ENCODE measurements around the gene NEK9.

NEK9 gene

GRCh38 chr14:75064205-75064567 lies 62.7 kb downstream of the NEK9 start:
- DNase-seq (no peak), ATAC-seq (no peak)

- ATAC-seq (peak; percentile 99), DNase-seq (peak; percentile 94)
These were observed 63.2 kb downstream of the NEK9 start, which contains the start of gene ACYP1 for GRCh38 chr14:75063491-75064204. ACYP1 (minus strand) TSS chr14:75064024; CDS start chr14:75063553, 471 bp downstream.

DNA sequence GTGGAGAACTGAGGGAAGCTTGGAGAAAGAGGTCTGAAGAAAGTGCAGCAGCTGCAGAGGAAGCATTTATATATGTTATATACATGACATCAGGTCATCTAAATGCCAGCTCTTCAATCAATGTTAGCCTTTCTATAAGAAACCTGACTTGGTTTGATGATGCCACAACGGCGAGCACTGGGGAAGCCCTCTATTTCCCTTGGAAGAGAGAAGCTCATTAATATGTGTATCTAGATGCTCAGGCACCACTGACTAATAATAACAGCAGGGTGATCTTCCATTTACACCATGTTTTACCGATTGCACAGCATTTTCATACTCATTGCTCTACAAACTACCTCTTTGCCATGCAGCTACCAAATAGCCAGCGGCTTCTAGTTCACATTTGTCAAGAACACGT lies 63.8 kb downstream of the NEK9 start:
- ATAC-seq (peak; percentile 14), DNase-seq (no peak)

GRCh38 chr14:75060420-75060819 lies 66.4 kb downstream of the NEK9 start:
- ATAC-seq (no peak), DNase-seq (no peak)

DNA sequence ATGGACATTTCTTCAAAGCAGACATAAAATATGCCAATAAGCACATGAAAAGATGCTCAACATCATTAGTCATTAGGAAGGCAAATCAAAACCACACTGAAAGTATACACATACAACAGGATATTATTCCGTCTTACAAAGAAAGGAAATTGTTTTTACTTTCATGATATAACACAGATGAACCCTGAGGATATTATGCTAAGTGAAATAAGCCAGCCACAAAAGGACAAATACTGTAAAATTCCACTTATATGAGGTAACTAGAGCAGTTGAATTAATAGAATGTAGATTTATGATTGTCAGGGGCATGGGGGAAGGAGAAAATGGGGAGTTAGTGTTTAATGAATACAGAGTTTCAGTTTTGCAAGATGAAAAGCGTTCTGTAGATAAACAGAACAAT lies 67.2 kb downstream of the NEK9 start:
- DNase-seq (no peak), ATAC-seq (no peak)

GRCh38 chr14:75054421-75054820 lies 72.4 kb downstream of the NEK9 start:
- DNase-seq (no peak), ATAC-seq (no peak)

DNA sequence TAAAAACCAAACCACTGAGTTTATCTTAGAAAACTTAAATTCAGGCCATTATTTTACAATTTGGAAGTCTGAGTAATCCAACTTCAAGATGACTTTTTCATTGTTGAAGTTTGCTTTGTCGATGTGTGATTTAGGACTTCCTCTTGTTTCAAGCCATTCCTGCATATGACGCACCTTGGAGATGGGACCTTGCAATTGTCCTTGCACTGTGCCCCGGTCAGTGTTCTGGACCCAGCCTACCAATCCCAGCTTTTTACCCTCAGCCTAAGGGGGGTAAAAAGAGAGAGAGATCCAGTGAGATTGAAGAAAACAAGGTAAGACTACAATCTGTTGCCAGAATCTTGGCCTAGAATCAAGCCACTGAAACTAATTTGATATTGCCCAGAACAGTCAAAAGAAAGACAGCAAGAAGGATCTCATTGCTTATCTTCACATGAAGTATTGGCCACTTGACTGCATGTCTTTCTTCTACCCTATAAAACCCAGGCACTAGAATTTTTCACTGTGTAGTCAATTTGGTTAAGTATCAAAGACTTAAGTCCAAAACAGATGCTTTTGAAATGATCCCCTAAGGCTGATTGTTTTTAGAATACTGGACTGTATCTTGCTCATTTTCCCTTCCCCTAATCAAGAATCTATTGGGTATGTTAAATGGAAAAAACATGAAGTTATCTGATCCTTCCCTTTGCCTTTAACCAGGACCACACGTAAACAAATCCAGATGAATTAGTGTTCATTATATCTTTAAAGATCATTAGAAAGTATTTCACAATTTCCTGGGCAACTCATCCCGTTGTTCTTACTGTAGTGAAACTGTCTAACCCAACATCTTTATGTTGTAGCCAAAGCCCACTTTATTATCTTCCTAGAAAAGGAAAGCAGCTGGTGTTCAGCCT lies 73.2 kb downstream of the NEK9 start:
- DNase-seq (no peak), ATAC-seq (no peak)

DNA sequence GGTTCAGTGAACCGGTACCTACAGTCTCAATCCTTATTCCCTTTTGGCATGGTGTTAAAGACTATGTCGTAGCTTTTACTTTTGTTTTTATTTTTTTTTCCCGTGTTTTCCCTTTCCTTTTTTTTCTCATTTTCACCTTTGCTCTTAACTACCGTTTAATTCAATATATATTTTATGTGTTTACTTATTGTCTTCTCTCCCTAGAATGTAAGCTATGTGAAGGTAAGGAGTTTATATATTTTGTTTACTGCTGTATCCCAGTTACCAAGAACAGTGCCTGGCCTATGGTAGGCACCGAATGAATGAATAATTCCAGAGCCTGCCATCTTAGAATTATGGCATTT lies 75.3 kb downstream of the NEK9 start:
- ATAC-seq = no peak

GRCh38 chr14:75050852-75051555 lies 75.8 kb downstream of the NEK9 start, which contains the start of gene MLH3:
MLH3 (minus strand) TSS chr14:75051467; CDS start chr14:75049655, 1,812 bp downstream.
- peak; percentile 52 for ATAC-seq
- peak; percentile 84 for DNase-seq

More for the DNA sequence above, 75.3 kb downstream of the NEK9 start:
- no peak for DNase-seq

- ATAC-seq = no peak
- no peak for DNase-seq
These were observed 77.1 kb downstream of the NEK9 start for GRCh38 chr14:75049731-75050201.

DNA sequence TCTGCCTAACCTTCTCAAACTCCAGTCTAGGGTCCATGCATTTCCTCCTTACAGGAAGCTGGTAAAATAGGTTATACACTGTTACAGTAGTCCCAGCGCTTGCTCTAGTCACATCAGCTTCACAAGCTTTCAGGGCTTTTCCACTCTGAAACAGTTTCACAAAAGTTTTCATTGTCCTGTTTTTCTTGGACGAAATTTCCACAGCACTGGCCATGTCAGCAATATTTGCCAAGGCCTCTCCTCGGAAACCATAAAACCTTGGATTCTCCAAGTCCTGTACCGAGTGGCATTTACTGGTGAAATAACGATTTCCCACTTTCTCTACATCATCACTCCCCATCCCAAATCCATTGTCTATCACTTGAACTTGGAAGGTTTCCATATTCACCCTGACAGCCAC lies 77.7 kb downstream of the NEK9 start:
- DNase-seq = no peak
- ATAC-seq = no peak

DNA sequence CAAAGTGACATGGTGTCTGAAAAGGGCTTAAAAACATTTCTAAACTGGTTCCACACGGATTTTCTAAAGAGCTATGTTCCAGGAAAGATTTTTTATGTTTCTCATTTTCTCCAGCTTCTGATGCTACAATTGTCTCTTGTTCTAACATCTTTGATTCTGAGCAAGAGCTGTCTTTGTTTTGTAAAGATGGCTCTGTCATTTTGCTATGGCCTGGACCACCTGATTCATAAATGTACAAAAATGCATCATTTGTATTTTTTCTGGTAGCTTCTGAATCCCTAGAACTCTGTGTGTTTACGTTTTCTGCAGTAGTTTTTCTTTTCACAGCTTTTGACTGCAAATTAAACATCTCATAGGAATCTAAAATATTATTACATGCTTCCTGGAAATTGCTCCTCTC lies 78.7 kb downstream of the NEK9 start:
- ATAC-seq (no peak), DNase-seq (no peak)

DNA sequence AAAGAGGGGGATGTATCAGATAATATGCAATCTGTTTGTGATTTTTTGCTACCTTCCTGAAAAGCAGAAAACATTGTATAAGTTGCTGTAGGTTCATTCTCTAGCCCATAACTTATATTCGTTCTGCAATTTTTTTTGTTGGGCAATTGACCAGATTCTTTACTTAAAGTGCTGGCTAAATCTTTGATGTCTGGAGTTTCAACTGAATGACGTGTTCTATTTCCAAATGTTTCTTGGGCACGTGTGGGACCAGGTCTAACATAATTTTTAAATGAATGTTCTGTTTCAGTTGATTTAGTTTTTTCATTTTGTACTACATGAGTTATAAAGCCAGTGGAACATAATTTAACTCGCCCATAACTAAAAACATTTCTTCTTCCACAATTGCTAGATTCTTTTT lies 79.3 kb downstream of the NEK9 start:
- DNase-seq (no peak), ATAC-seq (no peak)

GRCh38 chr14:75046899-75047298 lies 79.9 kb downstream of the NEK9 start:
- DNase-seq (no peak), ATAC-seq (peak; percentile 78)

GRCh38 chr14:75046275-75046674 lies 80.6 kb downstream of the NEK9 start:
- DNase-seq (no peak), ATAC-seq (no peak)

DNA sequence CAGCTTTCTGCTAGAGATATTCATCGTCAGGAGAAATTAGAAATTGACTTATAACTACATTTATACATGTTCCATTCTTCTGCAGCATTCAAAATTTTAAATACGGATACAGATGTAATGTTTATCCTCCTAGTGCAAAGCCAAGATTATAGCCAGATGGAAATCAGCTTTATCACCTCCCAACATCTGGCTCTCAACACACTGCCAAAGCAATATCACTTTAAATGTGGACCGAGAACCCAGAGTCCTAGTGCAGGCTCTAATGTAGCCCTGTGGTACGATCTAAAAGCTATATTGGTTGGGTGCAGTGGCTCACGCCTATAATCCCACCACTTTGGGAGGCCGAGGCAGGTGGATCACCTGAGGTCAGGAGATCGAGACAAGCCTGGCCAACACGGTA lies 82.1 kb downstream of the NEK9 start:
- DNase-seq (no peak), ATAC-seq (no peak)

DNA sequence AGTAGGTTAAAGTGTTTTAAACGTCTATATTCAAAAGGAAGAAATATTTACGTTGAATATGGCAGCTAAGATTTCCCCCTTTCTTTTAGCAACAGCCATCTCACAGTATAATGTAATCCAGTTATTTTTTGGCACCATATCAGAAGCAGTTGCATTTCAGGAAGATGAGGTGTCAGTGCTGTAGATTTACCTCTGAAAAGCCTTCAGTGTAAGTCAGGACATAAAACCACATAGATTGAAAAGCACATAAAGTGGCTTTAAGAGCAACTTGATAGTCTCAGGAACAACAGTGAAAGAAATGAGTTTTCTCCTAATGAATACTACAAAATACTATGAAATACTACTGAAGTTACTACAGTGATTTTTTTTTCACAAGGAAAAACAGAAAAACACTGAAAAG lies 82.5 kb downstream of the NEK9 start:
- DNase-seq (no peak), ATAC-seq (no peak)

DNA sequence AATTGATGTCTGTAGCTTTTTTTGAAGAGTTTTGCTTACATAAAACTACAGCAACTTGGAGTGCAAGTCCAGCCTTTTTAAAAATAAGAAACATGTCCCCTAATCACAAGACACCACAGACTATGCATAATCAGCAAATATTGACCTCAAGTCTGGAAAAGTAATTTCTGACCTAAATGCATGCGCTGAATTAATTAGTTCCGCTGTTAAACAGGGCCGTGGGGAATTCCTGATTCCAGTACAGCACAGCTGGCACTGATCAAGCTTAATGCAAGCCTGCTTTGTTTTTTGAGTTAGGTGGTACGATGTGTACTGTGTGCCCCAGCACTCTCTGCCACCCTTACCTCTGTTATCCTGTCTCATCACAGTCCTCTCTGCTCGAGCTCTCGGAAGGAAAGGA lies 84.8 kb downstream of the NEK9 start:
- no peak for DNase-seq

GRCh38 chr14:75041613-75042012 lies 85.2 kb downstream of the NEK9 start:
- no peak for DNase-seq

More for the DNA sequence above, 84.8 kb downstream of the NEK9 start:
- no peak for ATAC-seq

DNA sequence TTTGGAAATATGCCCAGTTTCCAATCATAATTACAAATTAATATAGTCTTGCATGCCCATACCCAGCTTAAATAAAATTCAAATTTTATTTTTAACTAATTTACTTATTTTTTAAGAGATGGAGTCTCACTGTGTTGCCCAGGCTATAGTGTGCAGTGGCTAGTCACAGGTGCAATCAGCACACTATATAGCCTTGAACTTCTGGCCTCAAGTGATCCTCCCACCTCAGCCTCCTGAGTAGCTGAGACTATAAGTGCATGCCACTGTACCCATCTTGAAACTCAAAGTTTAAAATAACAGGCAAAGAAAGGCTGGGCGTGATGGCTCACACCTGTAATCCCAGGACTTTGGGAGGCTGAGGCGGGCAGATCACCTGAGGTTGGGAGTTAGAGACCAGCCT lies 85.9 kb downstream of the NEK9 start:
- DNase-seq (no peak), ATAC-seq (no peak)

More at GRCh38 chr14:75041613-75042012, 85.2 kb downstream of the NEK9 start:
- ATAC-seq = no peak

DNA sequence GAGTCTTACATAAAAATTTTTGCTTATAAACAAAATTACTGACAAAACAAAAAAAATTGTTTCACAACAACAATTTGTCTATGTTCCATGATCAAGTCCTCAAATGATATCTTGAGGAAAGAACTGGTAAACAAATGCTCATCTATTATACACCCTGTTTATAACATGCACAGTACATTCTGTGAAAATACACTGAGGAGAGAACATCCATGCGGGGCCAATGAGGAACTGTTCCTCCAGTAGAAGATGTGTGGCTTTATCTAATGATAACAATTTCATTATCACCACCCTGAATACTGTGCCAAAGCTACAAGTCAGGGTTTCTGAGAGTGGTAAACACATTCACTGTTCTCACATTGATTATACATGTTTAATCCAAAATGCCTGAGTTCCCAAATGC lies 86.3 kb downstream of the NEK9 start:
- DNase-seq = no peak
- no peak for ATAC-seq

DNA sequence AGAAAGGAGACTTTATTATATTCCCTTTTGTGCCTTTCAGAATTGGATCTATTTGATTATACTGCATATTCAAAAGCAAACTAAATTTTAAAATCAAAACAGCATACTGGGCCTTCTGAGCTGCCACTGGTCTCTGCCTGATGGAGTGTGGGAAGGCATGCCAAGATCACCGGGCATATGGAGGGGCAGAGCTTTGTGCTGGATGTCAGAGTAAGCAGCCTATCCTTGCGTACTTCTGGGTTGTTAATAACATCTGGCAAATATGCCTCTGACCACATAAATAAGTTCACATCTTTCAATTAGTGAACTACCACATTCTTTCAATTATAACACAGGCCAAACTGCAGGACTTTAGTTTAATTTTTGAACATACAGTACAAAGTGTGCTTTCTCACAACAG lies 93.9 kb downstream of the NEK9 start:
- no peak for DNase-seq
- ATAC-seq = no peak

- DNase-seq (no peak), ATAC-seq (no peak)
These were observed 96.7 kb downstream of the NEK9 start for GRCh38 chr14:75030147-75030546.

Measured in stimulated activated naive CD8-positive, alpha-beta T cell treated with anti-CD3 and anti-CD28 coated beads, Interleukin-15, Interleukin-2, amounts not matched to agents 100 U/mL and 50 U/mL, for 24 hours (primary cell).